H1 (cell line): ENCODE data around the gene BHLHE23. TPM values are rescaled to one million over a fixed set of nuclear protein-coding genes. Genes with fewer than 3 reads are reported as not detected.

ENCODE experiments used
- CTCF ChIA-PET: fragments of 300-600 bp; sonication (Branson Sonifier 250); formaldehyde crosslinking; loops from one replicate; lab custom pipeline; 2021; ENCODE audit not compliant: partially characterized antibody; lab: Charles Lee
- POLR2A ChIA-PET: fragments of 300-600 bp; sonication (Branson Sonifier 250); formaldehyde crosslinking; loops from one replicate; lab custom pipeline; 2021; ENCODE audit warnings: inconsistent platforms; ENCODE audit not compliant: partially characterized antibody; lab: Charles Lee
- DNase-seq, 2 experiments: peaks; one replicate each; pipeline versions ENCODE4 v3.0.0 to v3.0.0-alpha.2; 2010 to 2022; ENCODE audit warnings: low spot score in 2 of 2, low read depth in 1 of 2, mixed read lengths in 1 of 2
- FAIRE-seq: peaks from 2 replicates; lab custom pipeline; 2011; peaks lifted over from hg19 to GRCh38; lab: Jason Lieb, UNC
- H2AFZ ChIP-seq: 2 replicates; pipeline ENCODE4 v1.8.1; 2012; ENCODE audit warnings: low read length, inconsistent platforms
- H2AK5ac ChIP-seq: 2 replicates; pipeline ENCODE4 v1.6.1; 2013; ENCODE audit warnings: low read depth, low read length
- H2BK120ac ChIP-seq: replicated peaks from 2 replicates; pipeline ENCODE3; 2013; ENCODE audit warnings: low read depth, low read length, inconsistent platforms
- H2BK12ac ChIP-seq: 2 replicates; pipeline ENCODE4 v1.6.1; 2013; ENCODE audit warnings: low read depth, low read length
- H2BK15ac ChIP-seq: 2 replicates; pipeline ENCODE4 v1.6.1; 2013; ENCODE audit warnings: low read length
- H2BK20ac ChIP-seq: 2 replicates; pipeline ENCODE4 v1.6.1; 2013; ENCODE audit warnings: low read length
- H2BK5ac ChIP-seq: 2 replicates; pipeline ENCODE4 v1.6.1; 2013; ENCODE audit warnings: low read depth, low read length
- H3K14ac ChIP-seq: 2 replicates; pipeline ENCODE4 v1.6.1; 2013; ENCODE audit warnings: inconsistent platforms; ENCODE audit not compliant: insufficient read length
- H3K18ac ChIP-seq: 2 replicates; pipeline ENCODE4 v1.6.1; 2013; ENCODE audit warnings: low read length; ENCODE audit errors: extremely low read depth
- H3K23ac ChIP-seq: 2 replicates; pipeline ENCODE4 v1.6.1; 2013; ENCODE audit warnings: inconsistent platforms; ENCODE audit not compliant: insufficient read length
- H3K23me2 ChIP-seq: 2 replicates; pipeline ENCODE4 v1.6.1; 2013; ENCODE audit warnings: low read depth, low read length
- H3K27ac ChIP-seq: 2 replicates; pipeline ENCODE4 v1.6.1; 2011; ENCODE audit warnings: low read depth, low read length, inconsistent platforms
- H3K27me3 ChIP-seq, 4 experiments: replicated peaks in 1 of 4; 1 replicate in 1 of 4; 2 replicates in 3 of 4; pipeline versions ENCODE4 v1.6.1 to v1.8.1; 2011 to 2013; ENCODE audit warnings: low read length in 3 of 4, mild to moderate bottlenecking in 3 of 4, inconsistent platforms in 2 of 4, mixed read lengths in 2 of 4, moderate library complexity in 1 of 4; ENCODE audit not compliant: control insufficient read depth in 3 of 4, insufficient read depth in 3 of 4; ENCODE audit errors: extremely low read depth in 1 of 4
- H3K36me3 ChIP-seq, 4 experiments: 2 replicates each; pipeline versions ENCODE4 v1.6.1 to v1.8.1; 2011 to 2013; ENCODE audit warnings: mild to moderate bottlenecking in 4 of 4, low read length in 3 of 4, moderate library complexity in 2 of 4, control low read depth in 1 of 4, inconsistent platforms in 1 of 4; ENCODE audit not compliant: insufficient read depth in 4 of 4, control insufficient read depth in 2 of 4
- H3K4ac ChIP-seq: replicated peaks from 2 replicates; pipeline ENCODE3; 2013; ENCODE audit warnings: low read length, low read depth, mixed read lengths, inconsistent platforms; ENCODE audit not compliant: insufficient read length
- H3K4me1 ChIP-seq, 4 experiments: replicated peaks in 1 of 4; 1 replicate in 1 of 4; 2 replicates in 3 of 4; pipeline versions ENCODE4 v1.6.1 to v1.8.1; 2011 to 2013; ENCODE audit warnings: low read length in 3 of 4, inconsistent platforms in 2 of 4, mixed read lengths in 1 of 4; ENCODE audit not compliant: insufficient read depth in 4 of 4, control insufficient read depth in 3 of 4
- H3K4me2 ChIP-seq, 2 experiments: 2 replicates each; pipeline versions ENCODE4 v1.6.1 to v1.8.1; 2011 to 2013; ENCODE audit warnings: low read depth in 2 of 2, low read length in 2 of 2, control low read depth in 1 of 2, inconsistent platforms in 1 of 2, mild to moderate bottlenecking in 1 of 2; ENCODE audit not compliant: insufficient read depth in 1 of 2
- H3K4me3 ChIP-seq, 4 experiments: fragments of 200-600, 300-600 bp in 1 of 4; sonication (generic), shearing (Covaris generic), sonication (Bioruptor Twin) in 1 of 4; 2 replicates each; pipeline versions ENCODE4 v1.5.1 to v1.8.1; 2011 to 2016; ENCODE audit warnings: low read length in 4 of 4, low read depth in 3 of 4, control low read depth in 2 of 4, inconsistent platforms in 2 of 4, mild to moderate bottlenecking in 2 of 4, mixed read lengths in 1 of 4, moderate library complexity in 1 of 4; ENCODE audit not compliant: insufficient read depth in 2 of 4; ENCODE audit errors: extremely low read depth in 1 of 4
- H3K56ac ChIP-seq: replicated peaks from 2 replicates; pipeline ENCODE3; 2013; ENCODE audit warnings: low read depth, mild to moderate bottlenecking, mixed read lengths, low read length, inconsistent platforms; ENCODE audit not compliant: insufficient read length
- H3K79me1 ChIP-seq: 2 replicates; pipeline ENCODE4 v1.6.1; 2013; ENCODE audit warnings: low read depth, low read length, control low read depth
- H3K79me2 ChIP-seq, 2 experiments: 2 replicates each; pipeline versions ENCODE4 v1.6.1 to v1.8.1; 2012 to 2013; ENCODE audit warnings: low read length in 2 of 2, mild to moderate bottlenecking in 2 of 2, inconsistent platforms in 1 of 2; ENCODE audit not compliant: insufficient read depth in 2 of 2, control insufficient read depth in 1 of 2
- H3K9ac ChIP-seq, 4 experiments: replicated peaks in 1 of 4; 1 replicate in 1 of 4; 2 replicates in 3 of 4; pipeline versions ENCODE4 v1.6.1 to v1.8.1; 2011 to 2013; ENCODE audit warnings: low read depth in 3 of 4, low read length in 3 of 4, control low read depth in 2 of 4, mild to moderate bottlenecking in 2 of 4, moderate library complexity in 2 of 4, inconsistent platforms in 1 of 4; ENCODE audit errors: extremely low read depth in 1 of 4
- H3K9me3 ChIP-seq, 2 experiments: 2 replicates each; pipeline versions ENCODE4 v1.6.1 to v1.8.1; 2012 to 2013; ENCODE audit warnings: mild to moderate bottlenecking in 2 of 2, moderate library complexity in 2 of 2, control low read depth in 1 of 2, inconsistent platforms in 1 of 2, low read depth in 1 of 2, low read length in 1 of 2, mixed read lengths in 1 of 2; ENCODE audit not compliant: insufficient read depth in 2 of 2
- H4K20me1 ChIP-seq, 2 experiments: replicated peaks in 1 of 2; 2 replicates each; pipeline versions ENCODE3 to v1.8.1; 2011 to 2013; ENCODE audit warnings: inconsistent platforms in 2 of 2, low read length in 2 of 2, mild to moderate bottlenecking in 1 of 2; ENCODE audit not compliant: insufficient read depth in 2 of 2, control insufficient read depth in 1 of 2
- H4K5ac ChIP-seq: 2 replicates; pipeline ENCODE4 v1.6.1; 2013; ENCODE audit warnings: low read length, low read depth, mixed read lengths, inconsistent platforms; ENCODE audit not compliant: insufficient read length
- H4K8ac ChIP-seq: 2 replicates; pipeline ENCODE4 v1.8.0; 2013; ENCODE audit warnings: mild to moderate bottlenecking, moderate library complexity, low read length, inconsistent platforms; ENCODE audit not compliant: insufficient read depth; ENCODE audit errors: extremely low read depth
- H4K91ac ChIP-seq: replicated peaks from 2 replicates; pipeline ENCODE3; 2013; ENCODE audit warnings: low read length, mixed read lengths, inconsistent platforms; ENCODE audit not compliant: insufficient read length
- E2F6 ChIP-seq: IDR thresholded peaks from 2 replicates; pipeline ENCODE4 v1.6.1; 2012; ENCODE audit warnings: inconsistent platforms
- EGR1 ChIP-seq: IDR thresholded peaks from 2 replicates; pipeline ENCODE4 v1.6.1; 2011; ENCODE audit warnings: low read depth, low read length, borderline replicate concordance
- GTF2F1 ChIP-seq: IDR thresholded peaks from 2 replicates; pipeline ENCODE4 v1.6.1; 2012; ENCODE audit warnings: low read depth, low read length, improper control_type of control experiment, borderline replicate concordance
- NANOG ChIP-seq: IDR thresholded peaks from 2 replicates; pipeline ENCODE4 v1.6.1; 2011; ENCODE audit warnings: low read length, low read depth, mild to moderate bottlenecking, inconsistent platforms; ENCODE audit not compliant: insufficient read depth, poor library complexity, severe bottlenecking
- RFX5 ChIP-seq: IDR thresholded peaks from 2 replicates; pipeline ENCODE4 v1.6.1; 2011; ENCODE audit warnings: low read depth, low read length, improper control_type of control experiment, borderline replicate concordance
- SIRT6 ChIP-seq: IDR thresholded peaks from one replicate; pipeline ENCODE4 v1.7.1; 2012; ENCODE audit warnings: low read length, inconsistent platforms
- SP1 ChIP-seq: IDR thresholded peaks from 2 replicates; pipeline ENCODE4 v1.6.1; 2011; ENCODE audit warnings: low read depth, low read length
- TEAD4 ChIP-seq: IDR thresholded peaks from 2 replicates; pipeline ENCODE4 v1.6.1; 2012; ENCODE audit warnings: low read depth, low read length, inconsistent platforms, mixed read lengths
- WGBS, 2 experiments: shearing (Covaris generic) in 1 of 2; methylation state at CpG; one replicate each; pipeline versions ENCODE4 v1.1.6 to v1.1.7; 2013 to 2015; ENCODE audit warnings: low lambda C conversion rate in 2 of 2, mixed read lengths in 2 of 2, inconsistent platforms in 1 of 2, low coverage in 1 of 2, missing lambda C conversion rate in 1 of 2; ENCODE audit not compliant: insufficient replicate concordance in 2 of 2, insufficient coverage in 1 of 2, insufficient read length in 1 of 2; ENCODE audit errors: extremely low coverage in 1 of 2, missing lambda C conversion rate in 1 of 2; 5-methylcytosine and 5-hydroxymethylcytosine counted together
- polyA plus RNA-seq, 7 experiments: library from polyadenylated mRNA; depleted of rRNA in 3 of 7; stranded (reverse) in 5 of 7; unstranded in 2 of 7; fragments of >200 nt in 5 of 7; fragments of 200-250 nt in 2 of 7; gene quantifications; 1 replicate in 5 of 7; 2 replicates in 1 of 7; 4 replicates in 1 of 7; pipeline versions ENCODE4 v1.2.1 to v1.2.3, GENCODE V29; 2011 to 2013; ENCODE audit warnings: missing spikeins in 2 of 7, mixed read lengths in 2 of 7
- total RNA-seq: library from RNA; stranded (reverse); fragmentation: NEBNext Ultra II Directional; extraction: Animal tissue kit (Norgen Biotek cat#: 25700); gene quantifications from 2 replicates; pipeline ENCODE4 v1.2.1, GENCODE V29; 2021
- TF ChIP-seq, protein P1 (sequence below): IDR thresholded peaks from 2 replicates; pipeline ENCODE4 v1.6.1; 2012; ENCODE audit warnings: inconsistent platforms

The BHLHE23 gene
- total and polyA plus RNA-seq, 2 of the 8 experiments (the other 6 are each of a cell fraction or from before 2014, with no cell fraction given): 0.47 TPM; not detected in 1

DNA sequence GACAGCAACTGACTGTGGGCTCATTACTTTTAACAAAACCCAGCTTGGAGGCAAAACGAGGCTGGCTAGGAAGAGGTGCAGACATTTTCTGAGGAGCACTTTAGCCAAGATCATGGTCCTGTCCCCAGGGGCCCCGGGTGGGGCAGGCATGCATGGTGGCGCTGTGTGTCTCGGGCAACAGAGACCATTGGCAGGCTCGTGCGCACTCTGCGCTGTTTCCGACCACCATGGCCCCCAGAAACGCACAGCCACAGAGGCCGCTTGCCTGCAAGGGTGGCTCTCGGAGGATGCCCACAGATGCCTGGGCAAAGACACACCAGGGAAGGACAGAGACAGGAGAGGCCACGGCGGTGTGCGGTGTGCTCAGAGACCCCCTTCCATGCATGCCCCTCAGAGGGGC, 6.7 kb downstream of the BHLHE23 start:
- Histone ChIP-seq H2AK5ac (no peak overlapping the region), H3K4me2 (no peak overlapping the region), H2BK5ac (no peak overlapping the region), H4K91ac (peak overlapping the region; percentile 35), H2BK20ac (no peak overlapping the region), H3K23ac (no peak overlapping the region), H3K9ac (no peak overlapping the region), H3K56ac (no peak overlapping the region), H3K36me3 (peaks cover 0 to 4% (median 0%) of the 10 kb centered on the region in 4 experiments; a peak in 1 of 8 replicates), H2BK120ac (no peak overlapping the region), H3K4ac (no peak overlapping the region), H2BK12ac (no peak overlapping the region; the same call in 1 of the 2 replicates), H3K18ac (no peak overlapping the region), H3K14ac (no peak overlapping the region), H2AFZ (no peak overlapping the region), H4K5ac (no peak overlapping the region), H3K4me1 (peaks cover 2 to 21% (median 10%) of the 10 kb centered on the region in 4 experiments), H4K20me1 (peaks cover 0 to 4% of the 10 kb centered on the region in 2 experiments), H3K27ac (no peak overlapping the region), H3K4me3 (no peak overlapping the region), H3K27me3 (peaks cover 17 to 35% (median 32%) of the 10 kb centered on the region in 4 experiments), H3K79me1 (no peaks in the 10 kb centered on the region), H3K79me2 (no peaks in the 10 kb centered on the region), H2BK15ac (no peak overlapping the region), H3K9me3 (no peaks in the 10 kb centered on the region), H3K23me2 (peaks cover 3% of the 10 kb centered on the region; the same call in 1 of the 2 replicates), H4K8ac (no peak overlapping the region)
- ChIA-PET CTCF (interaction anchor here (1.1 to 2.3 kb wide), 3 partner anchors 9 to 22 kb away, joined by 3 to 6 read pairs (median 3); no protein-coding TSS in a partner anchor), POLR2A (interaction anchor here (0.7 to 1.7 kb wide), 3 partner anchors 26 to 63 kb away, joined by 3 to 6 read pairs (median 3); no protein-coding TSS in a partner anchor)
- 92% methylated on average over 14 of the region's 14 CpGs; no CpG with 5 or more reads in 1 of the 2 experiments for WGBS, 2 experiments
- FAIRE-seq: no peak
- no peak for DNase-seq
- TF ChIP-seq SP1 (no peak), GTF2F1 (no peak), RFX5 (no peak), E2F6 (no peak), TEAD4 (no peak), EGR1 (no peak), NANOG (no peak), SIRT6 (no peak)
- TF ChIP-seq, protein P1, sequence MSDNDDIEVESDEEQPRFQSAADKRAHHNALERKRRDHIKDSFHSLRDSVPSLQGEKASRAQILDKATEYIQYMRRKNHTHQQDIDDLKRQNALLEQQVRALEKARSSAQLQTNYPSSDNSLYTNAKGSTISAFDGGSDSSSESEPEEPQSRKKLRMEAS: no peak
